C4-2B (cell line): ENCODE data around the gene MCUR1.

Experiments used
- CTCF ChIP-seq: fragments of 450-650 bp; conservative IDR thresholded peaks from 2 replicates; pipeline ENCODE4 v1.5.1; 2017; ENCODE audit warnings: mild to moderate bottlenecking
- ZFX ChIP-seq: fragments of 450-650 bp; IDR thresholded peaks from 2 replicates; pipeline ENCODE4 v1.6.1; 2017

DNA sequence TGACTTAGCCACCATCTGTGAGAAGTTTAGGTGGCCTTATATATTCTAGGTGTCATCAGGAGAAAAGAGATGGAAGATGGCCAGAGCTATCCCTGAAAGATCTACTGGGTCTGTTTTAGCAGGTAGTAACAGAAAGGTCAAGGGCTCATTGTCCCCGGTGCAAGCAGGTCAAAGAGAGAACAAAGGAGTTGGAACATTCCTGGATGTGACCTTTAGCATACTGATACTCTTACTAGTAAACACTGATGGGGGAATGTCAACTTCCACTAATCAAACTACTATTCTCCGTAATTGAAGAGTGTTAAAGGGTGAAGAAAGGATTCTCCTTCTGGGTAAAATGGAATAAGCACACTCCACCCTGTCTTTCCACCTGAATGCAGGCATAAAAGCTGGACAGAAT is 4.0 kb upstream of the MCUR1 start:
- no peak for TF ChIP-seq CTCF
- TF ChIP-seq ZFX, result no peak
